ENCODE measurements around the gene USPL1. TPM values are rescaled to one million over a fixed set of nuclear protein-coding genes. Genes with fewer than 3 reads are reported as not detected.
"Not testable (repeated sequence)": the region's sequence is repeated elsewhere in the genome, so short reads cannot be mapped to it uniquely, and the experiment has no call there.

The USPL1 gene
- total RNA-seq, 2 donors from 2014 or later, result 31.8 to 32.4 TPM

DNA sequence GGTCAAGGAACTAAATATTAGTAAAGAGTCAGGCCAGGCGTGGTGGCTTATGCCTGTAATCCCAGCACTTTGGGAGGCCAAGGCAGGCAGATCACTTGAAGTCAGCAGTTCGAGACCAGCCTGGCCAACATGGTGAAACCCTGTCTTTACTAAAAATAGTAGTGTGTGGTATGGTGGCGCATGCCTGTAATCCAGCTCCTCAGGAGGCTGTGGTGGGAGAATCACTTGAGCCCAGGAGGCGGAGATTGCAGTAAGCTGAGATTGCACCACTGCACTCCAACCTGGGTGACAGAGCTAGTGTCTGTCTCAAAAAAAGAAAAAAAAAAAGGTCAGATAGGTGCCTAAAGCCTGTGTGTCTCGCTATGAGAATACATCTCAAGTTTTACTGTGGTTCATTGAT is 33.9 kb downstream of the USPL1 start:
- not testable (repeated sequence) for H3K4me3 Mint-ChIP-seq; DNase-seq; H3K27me3 Mint-ChIP-seq; H3K9me3 ChIP-seq (ENCODE audit: control insufficient read depth, low read length, poor library complexity, severe bottlenecking); ATAC-seq
- peak overlapping the region; percentile 48 for H3K27ac Mint-ChIP-seq
- H3K36me3 Mint-ChIP-seq (ENCODE audit: low read depth), result peaks cover 24% of the 10 kb centered on the region
- peaks cover 36% of the 10 kb centered on the region for H3K4me1 Mint-ChIP-seq

DNA sequence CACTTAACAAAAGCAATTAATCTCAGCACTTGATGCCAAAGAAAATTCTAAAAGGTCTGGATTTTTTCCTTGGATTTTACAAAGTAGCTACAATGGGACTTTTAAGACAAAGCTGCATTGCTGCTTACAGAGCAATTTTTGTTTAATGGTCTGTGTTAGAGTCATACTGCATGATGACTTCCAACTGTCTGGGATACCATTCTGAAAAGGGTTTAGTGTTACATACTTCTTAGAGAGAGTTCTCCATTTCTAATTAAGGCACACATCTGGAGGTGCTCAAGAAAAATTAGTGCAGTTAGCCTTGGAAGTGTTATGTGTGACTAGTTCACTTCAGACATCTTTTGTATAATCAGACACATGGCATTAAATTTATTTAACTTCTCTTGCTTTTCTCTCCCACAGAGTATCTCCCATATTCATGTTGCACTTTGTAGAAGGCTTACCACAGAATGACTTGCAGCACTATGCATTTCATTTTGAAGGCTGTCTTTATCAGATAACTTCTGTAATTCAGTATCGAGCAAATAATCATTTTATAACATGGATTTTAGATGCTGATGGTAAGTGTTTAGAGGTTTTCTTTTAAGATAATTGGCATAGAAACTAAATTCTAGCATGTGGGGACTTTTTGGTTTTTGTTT is 35.1 kb downstream of the USPL1 start:
- no peaks in the 10 kb centered on the region for H3K9me3 ChIP-seq (ENCODE audit: control insufficient read depth, low read length, poor library complexity, severe bottlenecking)
- peaks cover 18% of the 10 kb centered on the region for H3K36me3 Mint-ChIP-seq (ENCODE audit: low read depth)
- ATAC-seq (no peak), DNase-seq (no peak)
- no peak overlapping the region for H3K4me3 Mint-ChIP-seq
- peak overlapping the region; percentile 48 for H3K27ac Mint-ChIP-seq
- peaks cover 33% of the 10 kb centered on the region for H3K4me1 Mint-ChIP-seq
- no peaks in the 10 kb centered on the region for H3K27me3 Mint-ChIP-seq

DNA sequence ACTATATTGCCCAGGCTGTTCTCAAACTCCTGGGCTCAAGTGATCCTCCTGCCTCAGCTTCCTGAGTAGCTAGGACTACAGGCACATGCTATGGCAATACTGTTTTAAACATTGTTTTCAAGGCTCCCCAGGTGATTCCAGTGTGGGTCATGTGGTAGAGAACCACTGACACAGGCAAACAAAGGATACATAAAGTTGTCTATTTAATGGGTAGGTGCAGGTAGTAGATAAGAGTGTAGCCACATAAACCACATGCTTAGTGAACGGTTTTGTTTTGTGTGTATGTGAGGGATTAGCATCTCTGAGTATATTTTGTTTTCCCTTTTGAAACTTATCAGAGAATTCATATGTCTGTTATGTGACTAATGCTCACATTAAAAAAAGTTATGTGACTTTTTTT is 36.7 kb downstream of the USPL1 start:
- H3K9me3 ChIP-seq (ENCODE audit: control insufficient read depth, low read length, poor library complexity, severe bottlenecking), result no peaks in the 10 kb centered on the region
- Mint-ChIP-seq H3K27ac (peak overlapping the region; percentile 48), H3K36me3 (ENCODE audit: low read depth) (peaks cover 13% of the 10 kb centered on the region), H3K4me1 (peaks cover 25% of the 10 kb centered on the region), H3K4me3 (peak overlapping the region; percentile 66), H3K27me3 (no peaks in the 10 kb centered on the region)
- DNase-seq (no peak), ATAC-seq (peak; percentile 97)

DNA sequence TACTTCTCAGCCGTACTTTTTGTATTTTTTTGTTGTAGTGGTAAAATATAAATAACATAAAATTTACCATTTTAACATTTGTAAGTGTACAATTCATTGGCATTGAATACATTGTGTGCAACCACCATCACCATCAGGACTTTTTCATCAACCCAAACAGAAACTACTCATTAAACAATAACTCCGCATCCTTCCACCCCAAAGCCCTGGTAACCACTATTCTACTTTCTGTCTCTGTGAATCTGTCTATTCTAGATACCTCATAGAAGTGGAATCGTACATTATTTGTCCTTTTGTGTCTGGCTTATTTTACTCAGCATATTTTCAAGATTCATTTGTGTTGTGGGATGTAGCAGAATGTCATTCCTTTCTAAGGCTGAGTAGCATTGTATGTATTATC is 38.5 kb downstream of the USPL1 start:
- Mint-ChIP-seq H3K4me3 (no peak overlapping the region), H3K36me3 (ENCODE audit: low read depth) (peaks cover 8% of the 10 kb centered on the region), H3K27ac (no peak overlapping the region), H3K27me3 (no peaks in the 10 kb centered on the region), H3K4me1 (peaks cover 24% of the 10 kb centered on the region)
- no peak for ATAC-seq
- no peak for DNase-seq
- H3K9me3 ChIP-seq (ENCODE audit: control insufficient read depth, low read length, poor library complexity, severe bottlenecking), result no peaks in the 10 kb centered on the region

DNA sequence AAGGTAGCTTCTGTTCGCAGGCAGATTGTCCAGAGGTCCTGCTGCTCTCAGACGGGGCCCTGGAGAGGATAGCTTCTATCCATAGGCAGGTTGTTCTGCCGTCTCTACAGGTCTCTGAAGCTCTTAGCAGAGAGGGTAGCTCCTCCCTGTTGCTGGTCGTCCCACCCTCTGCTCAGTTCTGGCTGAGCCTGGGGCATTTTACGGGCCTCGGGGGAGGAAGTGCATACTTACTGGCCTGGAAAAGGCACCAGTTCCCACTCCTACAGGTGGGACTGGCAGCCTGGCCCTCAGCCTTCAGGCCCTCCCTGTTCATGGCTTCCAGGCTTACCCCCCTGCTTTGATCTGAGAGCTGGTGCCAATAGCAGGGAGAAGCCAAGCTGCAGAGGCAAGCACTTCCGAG is 42.3 kb downstream of the USPL1 start:
- H3K9me3 ChIP-seq (ENCODE audit: control insufficient read depth, low read length, poor library complexity, severe bottlenecking), result no peaks in the 10 kb centered on the region
- ATAC-seq (no peak), DNase-seq (no peak)
- Mint-ChIP-seq H3K4me1 (peaks cover 11% of the 10 kb centered on the region), H3K4me3 (no peak overlapping the region), H3K27ac (peak overlapping the region; percentile 11), H3K27me3 (no peaks in the 10 kb centered on the region), H3K36me3 (ENCODE audit: low read depth) (peaks cover 6% of the 10 kb centered on the region)

DNA sequence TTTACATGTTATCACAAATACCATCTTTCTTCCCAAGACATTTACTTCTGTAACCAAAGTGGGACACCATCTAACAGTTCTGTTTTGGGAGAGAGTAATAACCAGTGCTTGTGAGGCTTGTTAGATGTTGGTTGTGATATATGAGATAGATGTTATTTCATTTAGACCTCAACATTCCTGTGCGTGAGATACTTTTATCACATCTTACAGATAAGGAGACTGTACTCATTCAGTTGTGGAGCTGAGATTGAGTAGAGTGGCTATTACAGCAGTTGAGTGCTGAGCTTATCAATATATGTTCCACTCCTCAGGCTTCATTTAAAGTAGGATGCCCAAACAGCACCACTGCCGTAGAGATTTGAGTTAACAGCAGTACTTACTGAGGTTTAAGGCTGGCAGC is 43.1 kb downstream of the USPL1 start:
- ATAC-seq (no peak), DNase-seq (no peak)
- no peaks in the 10 kb centered on the region for H3K9me3 ChIP-seq (ENCODE audit: control insufficient read depth, low read length, poor library complexity, severe bottlenecking)
- Mint-ChIP-seq H3K27me3 (no peaks in the 10 kb centered on the region), H3K4me1 (peaks cover 8% of the 10 kb centered on the region), H3K36me3 (ENCODE audit: low read depth) (peaks cover 2% of the 10 kb centered on the region), H3K4me3 (no peak overlapping the region), H3K27ac (no peak overlapping the region)

DNA sequence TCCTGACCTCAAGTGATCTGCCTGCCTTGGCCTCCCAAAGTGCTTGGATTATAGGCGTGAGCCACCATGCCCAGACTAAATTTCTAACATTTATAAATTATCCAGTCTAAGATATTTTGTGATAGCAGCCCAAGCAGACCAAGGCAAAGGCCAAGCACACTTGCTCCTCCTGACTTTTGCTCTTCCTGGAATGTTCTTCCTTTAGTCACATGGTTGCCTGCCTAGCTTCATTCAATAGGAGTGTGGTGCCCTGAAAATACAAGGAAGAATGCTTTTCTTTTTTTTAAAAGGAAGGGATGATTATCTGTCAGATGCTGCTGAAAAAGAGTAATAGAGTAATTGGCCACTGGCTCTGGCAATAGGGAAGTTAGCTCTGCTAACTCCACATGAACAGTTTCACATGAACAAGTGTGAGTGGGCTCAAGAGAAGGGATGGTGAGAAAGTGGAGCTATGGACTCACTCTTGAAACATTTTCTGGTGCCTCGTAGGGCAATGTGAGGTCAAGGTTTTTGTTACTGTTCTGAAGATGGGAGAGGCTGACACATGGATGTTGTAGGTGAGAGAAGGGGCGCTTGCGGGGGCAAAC is 47.1 kb downstream of the USPL1 start:
- no peak overlapping the region for H3K27ac Mint-ChIP-seq
- H3K9me3 ChIP-seq (ENCODE audit: control insufficient read depth, low read length, poor library complexity, severe bottlenecking), result no peaks in the 10 kb centered on the region
- H3K4me1 Mint-ChIP-seq, result no peaks in the 10 kb centered on the region
- ATAC-seq, result no peak
- H3K4me3 Mint-ChIP-seq, result no peak overlapping the region
- no peaks in the 10 kb centered on the region for H3K27me3 Mint-ChIP-seq
- DNase-seq, result no peak
- no peaks in the 10 kb centered on the region for H3K36me3 Mint-ChIP-seq (ENCODE audit: low read depth)

DNA sequence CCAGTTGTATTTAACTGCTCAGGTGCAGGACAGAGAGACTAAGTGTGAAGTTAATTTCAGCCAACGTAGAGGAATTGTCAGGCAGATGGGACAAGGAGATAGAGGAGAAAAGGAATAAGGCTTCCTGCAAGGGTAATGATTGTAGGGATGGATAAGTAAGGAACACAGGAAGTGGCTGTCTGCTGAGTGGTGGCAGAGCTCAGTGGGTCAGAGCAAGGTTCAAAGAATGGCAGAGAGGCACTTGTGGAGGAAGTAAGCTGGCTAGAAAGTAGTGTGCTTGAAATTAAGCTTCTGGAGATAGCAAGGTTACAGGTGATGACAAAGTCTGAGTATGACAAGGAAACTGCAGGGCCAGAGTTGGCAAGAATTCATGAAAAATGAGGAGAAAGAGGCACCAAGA is 47.9 kb downstream of the USPL1 start:
- H3K27me3 Mint-ChIP-seq, result no peaks in the 10 kb centered on the region
- no peaks in the 10 kb centered on the region for H3K9me3 ChIP-seq (ENCODE audit: control insufficient read depth, low read length, poor library complexity, severe bottlenecking)
- H3K4me3 Mint-ChIP-seq, result no peak overlapping the region
- no peaks in the 10 kb centered on the region for H3K36me3 Mint-ChIP-seq (ENCODE audit: low read depth)
- H3K4me1 Mint-ChIP-seq, result no peaks in the 10 kb centered on the region
- DNase-seq (no peak), ATAC-seq (no peak)
- no peak overlapping the region for H3K27ac Mint-ChIP-seq

DNA sequence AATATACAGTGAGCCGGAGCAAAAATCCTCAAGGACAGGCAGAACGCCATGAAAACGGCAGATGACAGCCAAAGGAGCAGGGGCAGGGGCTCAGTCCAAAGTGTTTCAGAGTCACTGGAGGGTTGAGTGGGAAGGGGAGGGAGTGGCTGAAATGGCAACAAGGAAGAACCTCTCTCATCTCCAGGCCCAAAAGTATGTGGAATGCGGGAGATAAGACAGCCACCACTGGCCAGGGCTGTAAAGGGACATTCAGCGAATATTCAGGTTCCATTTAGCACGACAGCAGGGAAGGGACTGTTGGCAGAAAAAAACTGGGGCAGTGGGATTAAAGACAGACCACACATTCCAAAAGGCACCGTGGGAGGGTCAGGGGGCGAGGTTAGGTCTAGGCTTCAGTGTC is 48.4 kb downstream of the USPL1 start:
- DNase-seq, result no peak
- H3K36me3 Mint-ChIP-seq (ENCODE audit: low read depth), result no peaks in the 10 kb centered on the region
- H3K9me3 ChIP-seq (ENCODE audit: control insufficient read depth, low read length, poor library complexity, severe bottlenecking), result no peaks in the 10 kb centered on the region
- H3K4me3 Mint-ChIP-seq, result no peak overlapping the region
- H3K27me3 Mint-ChIP-seq, result no peaks in the 10 kb centered on the region
- no peak for ATAC-seq
- peaks cover 3% of the 10 kb centered on the region for H3K4me1 Mint-ChIP-seq
- H3K27ac Mint-ChIP-seq, result no peak overlapping the region

DNA sequence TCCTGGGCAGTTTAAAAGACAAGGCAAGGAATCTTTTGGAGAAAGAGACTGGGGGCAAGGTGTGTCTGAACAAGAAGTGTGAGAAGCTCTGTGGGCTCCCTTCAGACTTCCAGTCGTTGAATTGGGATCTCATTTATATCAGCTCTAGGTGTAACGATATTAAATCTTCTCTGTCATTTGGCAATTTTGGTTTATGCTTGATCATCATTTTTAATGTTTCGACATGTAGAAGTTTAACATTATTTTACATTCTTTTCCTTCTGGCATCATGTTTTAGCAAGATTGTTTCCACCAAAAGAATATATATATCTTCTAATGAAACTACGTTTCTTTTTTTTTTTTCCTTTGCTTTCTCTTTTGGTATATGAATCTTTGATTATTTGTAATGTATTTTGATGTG is 49.3 kb downstream of the USPL1 start:
- ATAC-seq (no peak), DNase-seq (no peak)
- no peaks in the 10 kb centered on the region for H3K9me3 ChIP-seq (ENCODE audit: control insufficient read depth, low read length, poor library complexity, severe bottlenecking)
- Mint-ChIP-seq H3K27ac (no peak overlapping the region), H3K27me3 (no peaks in the 10 kb centered on the region), H3K36me3 (ENCODE audit: low read depth) (no peaks in the 10 kb centered on the region), H3K4me3 (no peak overlapping the region), H3K4me1 (peaks cover 11% of the 10 kb centered on the region)

DNA sequence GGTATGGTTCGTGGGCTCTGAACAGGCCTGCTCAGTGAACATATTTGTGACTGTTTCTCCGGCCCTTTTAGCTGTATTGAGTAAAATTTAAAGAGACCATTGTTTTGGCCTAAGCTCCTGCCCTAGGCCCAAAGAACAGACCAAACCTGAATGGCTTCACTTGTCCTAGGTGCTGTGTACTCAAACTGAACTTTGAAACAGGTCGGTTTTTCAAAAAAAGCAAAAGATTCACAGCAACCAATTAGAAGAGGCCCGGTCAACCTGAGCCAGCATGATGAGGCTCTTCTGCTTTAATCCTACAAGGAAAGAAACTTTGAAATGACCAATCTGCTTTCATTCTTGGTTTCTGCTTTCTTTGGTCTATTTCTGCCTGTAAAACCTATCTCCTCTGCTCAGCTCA is 50.6 kb downstream of the USPL1 start:
- Mint-ChIP-seq H3K36me3 (ENCODE audit: low read depth) (no peaks in the 10 kb centered on the region), H3K4me1 (peaks cover 13% of the 10 kb centered on the region), H3K4me3 (no peak overlapping the region), H3K27me3 (no peaks in the 10 kb centered on the region), H3K27ac (no peak overlapping the region)
- ATAC-seq, result no peak
- DNase-seq, result no peak
- H3K9me3 ChIP-seq (ENCODE audit: control insufficient read depth, low read length, poor library complexity, severe bottlenecking), result no peaks in the 10 kb centered on the region

DNA sequence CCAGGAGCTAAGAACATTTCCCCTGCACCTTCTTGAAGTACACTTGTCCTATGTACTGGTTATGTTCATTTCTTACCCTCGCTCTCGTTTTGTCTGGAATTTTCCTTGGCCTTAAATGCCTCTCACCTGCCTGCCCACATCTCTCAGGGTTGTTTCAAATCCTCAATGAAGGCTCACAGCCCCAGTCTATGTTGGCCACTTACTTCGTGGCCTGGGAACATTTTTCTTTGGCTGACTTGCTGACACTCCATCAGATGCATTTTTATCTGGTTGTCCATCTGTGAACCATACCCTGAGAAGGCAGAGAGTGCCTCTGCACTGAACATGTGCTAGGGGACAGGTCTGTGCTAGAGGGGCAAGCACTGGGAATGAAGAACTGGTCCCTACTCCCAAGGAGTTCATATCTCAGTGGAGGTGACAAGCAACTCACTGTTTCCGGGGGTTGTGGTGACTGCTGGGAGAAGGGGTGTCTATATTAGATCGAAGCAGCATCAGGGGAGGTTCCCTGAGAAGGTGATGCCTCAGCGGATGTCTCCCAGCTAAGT is 53.6 kb downstream of the USPL1 start:
- no peak for DNase-seq
- H3K27me3 Mint-ChIP-seq, result no peaks in the 10 kb centered on the region
- H3K36me3 Mint-ChIP-seq (ENCODE audit: low read depth), result no peaks in the 10 kb centered on the region
- no peak for ATAC-seq
- no peaks in the 10 kb centered on the region for H3K9me3 ChIP-seq (ENCODE audit: control insufficient read depth, low read length, poor library complexity, severe bottlenecking)
- peak overlapping the region; percentile 37 for H3K27ac Mint-ChIP-seq
- H3K4me1 Mint-ChIP-seq, result peaks cover 24% of the 10 kb centered on the region
- H3K4me3 Mint-ChIP-seq, result no peak overlapping the region

DNA sequence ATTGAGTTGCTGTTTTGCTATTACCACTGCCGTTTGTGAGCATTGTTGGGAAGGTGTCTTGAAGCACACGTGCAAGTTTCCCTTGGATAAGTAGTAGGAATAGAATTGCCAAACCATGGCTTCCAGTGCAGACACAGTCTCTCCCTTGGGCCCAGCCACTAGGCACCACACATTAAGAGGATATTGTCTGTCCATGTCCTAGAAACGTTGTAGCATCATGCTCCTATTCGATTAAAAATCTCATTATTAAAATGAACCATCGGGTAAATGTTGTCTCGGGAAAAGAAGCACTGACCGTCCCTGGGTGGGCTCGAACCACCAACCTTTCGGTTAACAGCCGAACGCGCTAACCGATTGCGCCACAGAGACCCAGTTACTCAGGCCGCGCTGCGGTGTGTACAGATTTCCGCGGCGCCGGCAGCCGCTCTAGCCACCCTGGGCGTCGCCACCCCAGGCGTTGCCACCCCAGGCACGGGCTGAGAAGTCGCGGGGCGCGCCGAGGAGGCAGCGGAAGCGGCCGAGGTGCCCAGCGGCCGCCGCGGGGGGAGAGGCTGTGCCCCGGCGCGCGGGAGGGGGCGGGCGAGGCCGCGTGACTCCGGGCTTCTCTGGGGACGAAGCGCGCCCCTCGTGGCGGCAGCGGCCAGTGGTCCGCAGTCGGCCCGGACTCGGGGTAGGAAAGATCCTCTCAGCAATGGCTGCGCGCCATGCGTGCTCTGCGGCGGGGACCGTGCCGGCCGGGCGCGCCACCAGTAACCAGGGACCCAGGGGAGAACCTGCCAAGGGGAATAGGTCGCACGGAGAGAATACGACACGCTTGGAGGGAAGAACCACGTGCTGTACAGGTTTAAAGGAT is 56.2 kb downstream of the USPL1 start:
- H3K27me3 Mint-ChIP-seq, result no peaks in the 10 kb centered on the region
- no peaks in the 10 kb centered on the region for H3K9me3 ChIP-seq (ENCODE audit: control insufficient read depth, low read length, poor library complexity, severe bottlenecking)
- H3K4me1 Mint-ChIP-seq, result peaks cover 24% of the 10 kb centered on the region
- peak overlapping the region; percentile 96 for H3K27ac Mint-ChIP-seq
- H3K4me3 Mint-ChIP-seq, result peak overlapping the region; percentile 92
- DNase-seq (peak; percentile 78 to 91 (median 79)), ATAC-seq (peak; percentile 92)
- H3K36me3 Mint-ChIP-seq (ENCODE audit: low read depth), result no peaks in the 10 kb centered on the region
